IMR-90 (cell line): ENCODE measurements around the gene COQ2.

Experiments used
- TF ChIP-seq, protein P1 (sequence below): conservative IDR thresholded peaks from 2 replicates; pipeline ENCODE4 v1.5.1; 2012; ENCODE audit warnings: mild to moderate bottlenecking, low read depth, low read length, improper control_type of control experiment
- TF ChIP-seq, protein P2 (sequence below): fragments of 150-350 bp; IDR thresholded peaks from 2 replicates; pipeline ENCODE4 v1.6.1; 2017; ENCODE audit warnings: mild to moderate bottlenecking, antibody characterized with exemption, low read length, low read depth

DNA sequence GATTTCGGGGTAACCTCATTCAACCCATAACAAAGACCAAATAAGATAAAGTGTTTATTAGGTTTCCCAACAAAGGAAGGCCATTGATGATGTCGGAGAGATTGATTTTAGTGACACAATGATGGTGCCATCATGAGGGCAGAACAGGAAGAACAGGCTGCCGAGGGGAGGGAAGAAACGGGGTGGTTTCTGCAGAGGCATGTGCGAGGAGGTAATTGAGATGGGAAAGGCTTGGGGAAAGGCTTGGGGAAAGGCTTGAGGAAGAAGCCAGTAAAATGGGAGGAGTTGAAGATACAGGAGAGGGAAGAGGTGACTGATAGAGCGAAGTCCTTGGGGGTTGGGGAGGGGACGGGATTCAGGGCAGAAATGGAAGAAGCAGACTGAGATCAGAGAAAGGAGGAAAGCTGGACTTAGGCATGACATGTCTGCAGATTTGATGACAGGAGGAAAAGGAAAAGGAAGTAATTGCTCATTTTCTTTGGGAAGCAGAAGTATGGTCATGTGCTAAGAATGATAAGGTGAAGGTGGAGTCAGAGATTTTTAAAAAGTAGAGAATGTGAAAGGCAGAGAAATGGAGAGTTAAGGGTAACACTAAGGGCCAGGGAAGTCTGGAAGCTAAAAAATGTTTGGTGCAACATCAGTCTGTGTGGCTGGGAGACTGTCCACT lies 44.1 kb upstream of the COQ2 start:
- TF ChIP-seq, protein P1, sequence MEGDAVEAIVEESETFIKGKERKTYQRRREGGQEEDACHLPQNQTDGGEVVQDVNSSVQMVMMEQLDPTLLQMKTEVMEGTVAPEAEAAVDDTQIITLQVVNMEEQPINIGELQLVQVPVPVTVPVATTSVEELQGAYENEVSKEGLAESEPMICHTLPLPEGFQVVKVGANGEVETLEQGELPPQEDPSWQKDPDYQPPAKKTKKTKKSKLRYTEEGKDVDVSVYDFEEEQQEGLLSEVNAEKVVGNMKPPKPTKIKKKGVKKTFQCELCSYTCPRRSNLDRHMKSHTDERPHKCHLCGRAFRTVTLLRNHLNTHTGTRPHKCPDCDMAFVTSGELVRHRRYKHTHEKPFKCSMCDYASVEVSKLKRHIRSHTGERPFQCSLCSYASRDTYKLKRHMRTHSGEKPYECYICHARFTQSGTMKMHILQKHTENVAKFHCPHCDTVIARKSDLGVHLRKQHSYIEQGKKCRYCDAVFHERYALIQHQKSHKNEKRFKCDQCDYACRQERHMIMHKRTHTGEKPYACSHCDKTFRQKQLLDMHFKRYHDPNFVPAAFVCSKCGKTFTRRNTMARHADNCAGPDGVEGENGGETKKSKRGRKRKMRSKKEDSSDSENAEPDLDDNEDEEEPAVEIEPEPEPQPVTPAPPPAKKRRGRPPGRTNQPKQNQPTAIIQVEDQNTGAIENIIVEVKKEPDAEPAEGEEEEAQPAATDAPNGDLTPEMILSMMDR = 0 out of 2 replicates have a peak, but pooled peaks have one; percentile 3
- TF ChIP-seq, protein P2, sequence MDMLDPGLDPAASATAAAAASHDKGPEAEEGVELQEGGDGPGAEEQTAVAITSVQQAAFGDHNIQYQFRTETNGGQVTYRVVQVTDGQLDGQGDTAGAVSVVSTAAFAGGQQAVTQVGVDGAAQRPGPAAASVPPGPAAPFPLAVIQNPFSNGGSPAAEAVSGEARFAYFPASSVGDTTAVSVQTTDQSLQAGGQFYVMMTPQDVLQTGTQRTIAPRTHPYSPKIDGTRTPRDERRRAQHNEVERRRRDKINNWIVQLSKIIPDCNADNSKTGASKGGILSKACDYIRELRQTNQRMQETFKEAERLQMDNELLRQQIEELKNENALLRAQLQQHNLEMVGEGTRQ = no peak
